HepG2 (cell line): ENCODE measurements around the gene RUVBL2. TPM values are rescaled to one million over a fixed set of nuclear protein-coding genes. Genes with fewer than 3 reads are reported as not detected.
A peak's percentile ranks its signal among the peaks of the same experiment; 100 is the strongest.

Experiments
- FOXK1 ChIP-seq: sonication (generic); formaldehyde crosslinking; IDR thresholded peaks from 2 replicates; pipeline ENCODE4 v1.4.0; 2020; ENCODE audit warnings: low read depth, missing genetic modification reagents, borderline replicate concordance
- GFI1 ChIP-seq: sonication (generic); formaldehyde crosslinking; IDR thresholded peaks from 2 replicates; pipeline ENCODE4 v1.5.0; 2020; ENCODE audit warnings: missing genetic modification reagents, mild to moderate bottlenecking, borderline replicate concordance
- JDP2 ChIP-seq: sonication (generic); formaldehyde crosslinking; IDR thresholded peaks from 2 replicates; pipeline ENCODE4 v1.8.1; 2022; ENCODE audit warnings: missing genetic modification reagents, borderline replicate concordance
- KMT2A ChIP-seq: sonication (generic); formaldehyde crosslinking; IDR thresholded peaks from 2 replicates; pipeline ENCODE4 v1.4.0; 2020; ENCODE audit warnings: missing genetic modification reagents
- MXD1 ChIP-seq: sonication (generic); formaldehyde crosslinking; IDR thresholded peaks from 2 replicates; pipeline ENCODE4 v1.4.0; 2020; ENCODE audit warnings: mild to moderate bottlenecking, missing genetic modification reagents
- NRL ChIP-seq: sonication (generic); formaldehyde crosslinking; IDR thresholded peaks from 2 replicates; pipeline ENCODE4 v1.5.0; 2020; ENCODE audit warnings: missing genetic modification reagents, mild to moderate bottlenecking, moderate library complexity, borderline replicate concordance
- PAX8 ChIP-seq: sonication (generic); formaldehyde crosslinking; IDR thresholded peaks from 2 replicates; pipeline ENCODE4 v1.8.0; 2022; ENCODE audit warnings: mild to moderate bottlenecking, missing genetic modification reagents, borderline replicate concordance
- RAD21 ChIP-seq: fragments of 450-650 bp; formaldehyde crosslinking; IDR thresholded peaks from 2 replicates; pipeline ENCODE4 v1.5.0; 2020; ENCODE audit warnings: mild to moderate bottlenecking
- RAD51 ChIP-seq: fragments of 450-650 bp; IDR thresholded peaks from 2 replicates; pipeline ENCODE4 v1.6.1; 2016; ENCODE audit warnings: borderline replicate concordance
- RARA ChIP-seq: IDR thresholded peaks from 2 replicates; pipeline ENCODE4 v1.6.1; 2016; ENCODE audit warnings: missing genetic modification reagents, missing compliant biosample characterization
- RBAK ChIP-seq: sonication (generic); formaldehyde crosslinking; IDR thresholded peaks from 2 replicates; pipeline ENCODE4 v1.5.1; 2020; ENCODE audit warnings: mild to moderate bottlenecking, missing genetic modification reagents
- SOX6 ChIP-seq, 2 experiments: fragments of 450-650 bp in 1 of 2; sonication (generic) in 1 of 2; formaldehyde crosslinking in 1 of 2; IDR thresholded peaks; 2 replicates each; pipeline versions ENCODE4 v1.4.0 to v1.6.1; 2017 to 2020; ENCODE audit warnings: antibody characterized with exemption in 1 of 2, mild to moderate bottlenecking in 1 of 2, missing genetic modification reagents in 1 of 2
- SP1 ChIP-seq, 2 experiments: fragments of 450-650 bp in 1 of 2; sonication (generic) in 1 of 2; formaldehyde crosslinking in 1 of 2; IDR thresholded peaks; 2 replicates each; pipeline versions ENCODE4 v1.4.0 to v1.6.1; 2016 to 2020; ENCODE audit warnings: missing genetic modification reagents in 1 of 2
- TEAD2 ChIP-seq: sonication (generic); formaldehyde crosslinking; IDR thresholded peaks from 2 replicates; pipeline ENCODE4 v1.9.0; 2021; ENCODE audit warnings: missing genetic modification reagents
- TRIM24 ChIP-seq: sonication (generic); formaldehyde crosslinking; IDR thresholded peaks from 2 replicates; pipeline ENCODE4 v1.8.0; 2022; ENCODE audit warnings: mild to moderate bottlenecking, missing genetic modification reagents
- ZBTB14 ChIP-seq: sonication (generic); formaldehyde crosslinking; IDR thresholded peaks from 2 replicates; pipeline ENCODE4 v1.4.0; 2020; ENCODE audit warnings: missing genetic modification reagents
- ZNF235 ChIP-seq: sonication (generic); formaldehyde crosslinking; IDR thresholded peaks from 2 replicates; pipeline ENCODE4 v1.8.1; 2023; ENCODE audit warnings: mild to moderate bottlenecking, missing genetic modification reagents, borderline replicate concordance
- ZNF251 ChIP-seq: sonication (generic); formaldehyde crosslinking; IDR thresholded peaks from 2 replicates; pipeline ENCODE4 v1.9.0; 2021; ENCODE audit warnings: mild to moderate bottlenecking, missing genetic modification reagents
- ZNF362 ChIP-seq: sonication (generic); formaldehyde crosslinking; IDR thresholded peaks from 2 replicates; pipeline ENCODE4 v1.4.0; 2020; ENCODE audit warnings: missing genetic modification reagents, mild to moderate bottlenecking, borderline replicate concordance
- ZNF468 ChIP-seq: sonication (generic); formaldehyde crosslinking; IDR thresholded peaks from 2 replicates; pipeline ENCODE4 v1.8.0; 2022; ENCODE audit warnings: mild to moderate bottlenecking, moderate library complexity, missing genetic modification reagents
- ZNF543 ChIP-seq: sonication (generic); formaldehyde crosslinking; IDR thresholded peaks from 2 replicates; pipeline ENCODE4 v1.4.0; 2020; ENCODE audit warnings: mild to moderate bottlenecking, missing genetic modification reagents
- ZNF589 ChIP-seq: sonication (generic); formaldehyde crosslinking; conservative IDR thresholded peaks from 2 replicates; pipeline ENCODE4 v1.8.0; 2022; ENCODE audit warnings: mild to moderate bottlenecking, moderate library complexity, missing genetic modification reagents
- ZNF773 ChIP-seq: sonication (generic); formaldehyde crosslinking; IDR thresholded peaks from 2 replicates; pipeline ENCODE4 v1.4.0; 2020; ENCODE audit warnings: missing genetic modification reagents, borderline replicate concordance
- ZXDC ChIP-seq: sonication (generic); formaldehyde crosslinking; IDR thresholded peaks from 2 replicates; pipeline ENCODE4 v1.5.0; 2020; ENCODE audit warnings: mild to moderate bottlenecking, missing genetic modification reagents
- polyA plus RNA-seq, 8 experiments: library from polyadenylated mRNA; depleted of rRNA in 3 of 8; stranded (reverse) in 7 of 8; unstranded in 1 of 8; fragments of >200 nt; fragmentation: Illumina TruSeq in 4 of 8; extraction: Trizol in 4 of 8; gene quantifications; 2 replicates each; pipeline versions ENCODE4 v1.2.1 to v1.2.3, GENCODE V29; 2011 to 2016; ENCODE audit warnings: low read depth in 4 of 8, missing spikeins in 1 of 8, mixed read lengths in 1 of 8; ENCODE audit not compliant: insufficient read depth in 1 of 8
- total RNA-seq, 5 experiments: library from RNA; depleted of rRNA; stranded (reverse); fragments of >200 nt; fragmentation: Illumina TruSeq; extraction: Trizol; gene quantifications; 2 replicates each; pipeline ENCODE4 v1.2.3, GENCODE V29; 2016; ENCODE audit warnings: low read depth in 1 of 5

RUVBL2 gene
- total and polyA plus RNA-seq, 2 of the 13 experiments (the other 11 are each of a cell fraction or from before 2014, with no cell fraction given): 120 to 122 TPM

GRCh38 chr19:48967346-48968178, 26.1 kb upstream of the RUVBL2 start (continued):
- TF ChIP-seq MXD1 (CRISPR knock-in tag) (0 out of 2 replicates have a peak, but pooled peaks have one; percentile 50), ZNF589 (CRISPR knock-in tag) (no peak; the same call in none of the 2 replicates), ZNF468 (CRISPR knock-in tag) (no peak), ZNF773 (CRISPR knock-in tag) (no peak), TRIM24 (no peak), ZNF235 (CRISPR knock-in tag) (no peak), RBAK (CRISPR knock-in tag) (no peak), NRL (CRISPR knock-in tag) (0 out of 2 replicates have a peak, but pooled peaks have one; percentile 57), JDP2 (peak; percentile 20; the same call in 1 of the 2 replicates), FOXK1 (CRISPR knock-in tag) (no peak), ZNF543 (no peak), TEAD2 (CRISPR knock-in tag) (no peak), ZNF251 (CRISPR knock-in tag) (0 out of 2 replicates have a peak, but pooled peaks have one; percentile 22), ZNF362 (CRISPR knock-in tag) (no peak), RAD21 (CRISPR knock-in tag) (peak; percentile 44; the same call in 1 of the 2 replicates), SOX6 (IDR thresholded peaks at IDR 0.05) (no peak), SOX6 (CRISPR knock-in tag; IDR thresholded peaks at IDR 0.05) (peak; percentile 62), GFI1 (CRISPR knock-in tag) (peak; percentile 60), RAD51 (no peak), ZBTB14 (CRISPR knock-in tag) (no peak), SP1 (IDR thresholded peaks at IDR 0.05) (no peak), SP1 (CRISPR knock-in tag; IDR thresholded peaks at IDR 0.05) (no peak), KMT2A (CRISPR knock-in tag) (no peak; the same call in 1 of the 2 replicates), RARA (CRISPR knock-in tag) (no peak), PAX8 (CRISPR knock-in tag) (no peak), ZXDC (CRISPR knock-in tag) (0 out of 2 replicates have a peak, but pooled peaks have one; percentile 17)
